Measurements from ENCODE around the gene EXOC4. TPM values are rescaled to one million over a fixed set of nuclear protein-coding genes. Genes with fewer than 3 reads are reported as not detected.
"Not testable (repeated sequence)": the region's sequence is repeated elsewhere in the genome, so short reads cannot be mapped to it uniquely, and the experiment has no call there.

Gene EXOC4
- total RNA-seq, 1 donor from 2014 or later = 103 TPM

DNA sequence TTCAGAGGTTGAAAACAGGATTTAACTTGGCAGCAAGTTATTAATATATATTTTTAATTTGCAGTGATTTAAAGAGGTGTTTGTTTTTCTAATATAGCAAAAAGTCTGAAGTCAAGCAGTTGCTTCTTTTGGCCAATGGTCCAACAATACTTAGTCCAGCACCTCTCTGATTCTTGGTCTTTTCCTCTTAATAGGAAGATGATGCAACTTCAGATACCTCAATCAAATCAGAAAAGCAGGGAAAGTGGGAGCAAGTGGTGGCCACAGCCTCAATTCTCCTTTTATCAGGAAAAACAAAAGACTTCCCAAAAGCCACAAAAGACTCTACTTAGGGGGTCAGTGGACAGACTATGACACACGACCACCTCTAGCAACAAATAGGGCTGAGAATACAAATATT, 740.7 kb downstream of the EXOC4 start:
- peaks cover 11% of the 10 kb centered on the region for H3K36me3 Mint-ChIP-seq (ENCODE audit: low read depth)
- intact Hi-C loops (cut with micrococcal nuclease) = no loop called here
- H3K9me3 Mint-ChIP-seq = peaks cover 3% of the 10 kb centered on the region
- ChIA-PET CTCF (no interaction called here), POLR2A (no interaction called here)
- H3K27me3 Mint-ChIP-seq = no peaks in the 10 kb centered on the region
- no peaks in the 10 kb centered on the region for H3K4me1 Mint-ChIP-seq
- no peak overlapping the region for H3K4me3 Mint-ChIP-seq
- TF ChIP-seq, protein P1, sequence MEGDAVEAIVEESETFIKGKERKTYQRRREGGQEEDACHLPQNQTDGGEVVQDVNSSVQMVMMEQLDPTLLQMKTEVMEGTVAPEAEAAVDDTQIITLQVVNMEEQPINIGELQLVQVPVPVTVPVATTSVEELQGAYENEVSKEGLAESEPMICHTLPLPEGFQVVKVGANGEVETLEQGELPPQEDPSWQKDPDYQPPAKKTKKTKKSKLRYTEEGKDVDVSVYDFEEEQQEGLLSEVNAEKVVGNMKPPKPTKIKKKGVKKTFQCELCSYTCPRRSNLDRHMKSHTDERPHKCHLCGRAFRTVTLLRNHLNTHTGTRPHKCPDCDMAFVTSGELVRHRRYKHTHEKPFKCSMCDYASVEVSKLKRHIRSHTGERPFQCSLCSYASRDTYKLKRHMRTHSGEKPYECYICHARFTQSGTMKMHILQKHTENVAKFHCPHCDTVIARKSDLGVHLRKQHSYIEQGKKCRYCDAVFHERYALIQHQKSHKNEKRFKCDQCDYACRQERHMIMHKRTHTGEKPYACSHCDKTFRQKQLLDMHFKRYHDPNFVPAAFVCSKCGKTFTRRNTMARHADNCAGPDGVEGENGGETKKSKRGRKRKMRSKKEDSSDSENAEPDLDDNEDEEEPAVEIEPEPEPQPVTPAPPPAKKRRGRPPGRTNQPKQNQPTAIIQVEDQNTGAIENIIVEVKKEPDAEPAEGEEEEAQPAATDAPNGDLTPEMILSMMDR (IDR thresholded peaks at IDR 0.05) = no peak
- DNase-seq = no peak
- no peak overlapping the region for H3K27ac Mint-ChIP-seq
- no peak for ATAC-seq (ENCODE audit: low read depth)

DNA sequence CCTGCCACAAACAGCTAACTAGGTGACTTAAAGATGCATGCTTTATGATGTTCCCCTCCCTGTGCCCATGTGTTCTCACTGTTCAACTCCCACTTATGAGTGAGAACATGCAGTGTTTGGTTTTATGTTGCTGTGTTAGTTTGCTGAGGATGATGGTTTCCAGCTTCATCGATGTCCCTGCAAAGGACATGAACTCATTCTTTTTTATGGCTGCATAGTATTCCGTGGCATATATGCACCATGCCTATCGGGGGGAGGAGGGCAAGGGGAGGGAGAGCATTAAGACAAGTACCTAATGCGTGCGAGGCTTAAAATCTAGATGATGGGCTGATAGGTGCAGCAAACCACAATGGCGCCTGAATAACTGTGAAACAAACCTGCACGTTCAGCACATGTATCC, 741.2 kb downstream of the EXOC4 start:
- DNase-seq; H3K4me1 Mint-ChIP-seq; H3K9me3 Mint-ChIP-seq; POLR2A ChIA-PET; CTCF ChIA-PET; H3K4me3 Mint-ChIP-seq; H3K27ac Mint-ChIP-seq; H3K27me3 Mint-ChIP-seq; intact Hi-C loops (cut with micrococcal nuclease); ATAC-seq (ENCODE audit: low read depth): not testable (repeated sequence)
- peaks cover 15% of the 10 kb centered on the region for H3K36me3 Mint-ChIP-seq (ENCODE audit: low read depth)

DNA sequence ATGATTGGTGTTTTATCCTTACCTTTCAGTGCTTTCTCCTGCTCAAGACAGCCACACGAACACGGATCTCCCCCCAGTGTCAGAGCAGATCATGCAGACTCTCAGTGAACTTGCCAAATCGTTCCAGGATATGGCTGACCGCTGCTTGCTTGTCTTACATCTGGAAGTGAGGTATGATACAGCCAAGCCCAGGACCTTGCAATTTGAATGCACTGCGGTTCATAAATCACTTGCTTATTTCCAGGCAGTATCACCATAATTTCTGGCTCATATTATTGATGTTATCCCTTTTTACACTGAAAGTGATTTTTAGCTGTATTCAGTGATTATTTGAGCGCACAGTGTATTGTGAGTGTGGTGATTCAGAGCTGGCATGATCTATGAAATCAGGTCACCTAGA, 744.6 kb downstream of the EXOC4 start:
- no peak overlapping the region for H3K27ac Mint-ChIP-seq
- intact Hi-C loops (cut with micrococcal nuclease) = no loop called here
- H3K4me3 Mint-ChIP-seq = no peak overlapping the region
- ATAC-seq (ENCODE audit: low read depth) = no peak
- ChIA-PET CTCF (no interaction called here), POLR2A (no interaction called here)
- H3K27me3 Mint-ChIP-seq = no peaks in the 10 kb centered on the region
- TF ChIP-seq, protein P1 (IDR thresholded peaks at IDR 0.05) = no peak
- no peaks in the 10 kb centered on the region for H3K4me1 Mint-ChIP-seq
- DNase-seq = no peak
- H3K36me3 Mint-ChIP-seq (ENCODE audit: low read depth) = peaks cover 19% of the 10 kb centered on the region
- peaks cover 3% of the 10 kb centered on the region for H3K9me3 Mint-ChIP-seq

DNA sequence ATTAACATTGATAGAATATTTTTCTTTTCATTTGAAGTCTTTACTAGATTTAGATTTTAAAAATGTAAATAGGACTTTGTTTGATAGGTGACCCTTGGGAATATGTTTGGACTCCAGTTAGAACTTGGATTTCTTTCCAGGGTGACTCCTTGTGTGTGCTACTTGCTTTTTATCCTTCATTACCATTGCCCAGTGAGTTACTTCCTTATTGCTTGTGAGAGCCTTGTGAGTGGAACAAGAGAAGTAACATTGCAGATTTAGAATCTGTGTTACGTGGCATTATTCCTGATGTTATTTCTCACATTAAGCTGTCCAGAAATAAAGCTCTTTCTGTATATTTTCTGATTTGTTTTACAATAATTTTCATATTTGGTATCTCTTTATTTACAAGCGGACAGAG, 746.3 kb downstream of the EXOC4 start:
- no peak for DNase-seq
- H3K4me3 Mint-ChIP-seq = no peak overlapping the region
- ChIA-PET CTCF (no interaction called here), POLR2A (no interaction called here)
- no peak overlapping the region for H3K27ac Mint-ChIP-seq
- intact Hi-C loops (cut with micrococcal nuclease) = no loop called here
- H3K27me3 Mint-ChIP-seq = no peaks in the 10 kb centered on the region
- no peak for ATAC-seq (ENCODE audit: low read depth)
- H3K4me1 Mint-ChIP-seq = no peaks in the 10 kb centered on the region
- peaks cover under 1% of the 10 kb centered on the region for H3K9me3 Mint-ChIP-seq
- H3K36me3 Mint-ChIP-seq (ENCODE audit: low read depth) = peaks cover 20% of the 10 kb centered on the region
- TF ChIP-seq, protein P1 (IDR thresholded peaks at IDR 0.05) = no peak

GRCh38 chr7:134004829-134005505, 752.1 kb downstream of the EXOC4 start:
- H3K36me3 Mint-ChIP-seq (ENCODE audit: low read depth) = peaks cover 53% of the 10 kb centered on the region
- H3K27ac Mint-ChIP-seq = no peak overlapping the region
- H3K27me3 Mint-ChIP-seq = no peaks in the 10 kb centered on the region
- DNase-seq (no peak), ATAC-seq (ENCODE audit: low read depth) (no peak)
- H3K4me3 Mint-ChIP-seq = no peak overlapping the region
- TF ChIP-seq, protein P1 (IDR thresholded peaks at IDR 0.05) = no peak
- CTCF ChIA-PET = no interaction called here
- intact Hi-C loops (cut with micrococcal nuclease) = no loop called here
- no peaks in the 10 kb centered on the region for H3K9me3 Mint-ChIP-seq
- POLR2A ChIA-PET = no interaction called here
- H3K4me1 Mint-ChIP-seq = no peaks in the 10 kb centered on the region

Data from activated B cell treated with CpG ODN at 0.5 μM for 24 hours (primary cell).